GM04504 (cell line): ENCODE data around the gene PROX2.
A peak's percentile ranks its signal among the peaks of the same experiment; 100 is the strongest.

Source experiments
- DNase-seq: peaks from one replicate; pipeline ENCODE4 v3.0.0-alpha.2; 2012; ENCODE audit warnings: low read depth

PROX2 gene

GRCh38 chr14:74843653-74844052 is 32.3 kb downstream of the PROX2 start:
- DNase-seq, result peak; percentile 62

- no peak for DNase-seq
Observed at GRCh38 chr14:74841230-74842207, 34.4 kb downstream of the PROX2 start.

- DNase-seq, result no peak
Observed at GRCh38 chr14:74840603-74841030, 35.3 kb downstream of the PROX2 start.

- no peak for DNase-seq
Observed at GRCh38 chr14:74838166-74838565, 37.8 kb downstream of the PROX2 start.

GRCh38 chr14:74836251-74836960 is 39.5 kb downstream of the PROX2 start:
- DNase-seq, result no peak

- no peak for DNase-seq
Observed at GRCh38 chr14:74835645-74836250, 40.2 kb downstream of the PROX2 start.

- no peak for DNase-seq
Observed at GRCh38 chr14:74834692-74835392, 41.1 kb downstream of the PROX2 start.

GRCh38 chr14:74832849-74833248 is 43.1 kb downstream of the PROX2 start:
- DNase-seq, result no peak

GRCh38 chr14:74829251-74829650 is 46.7 kb downstream of the PROX2 start:
- DNase-seq, result no peak

GRCh38 chr14:74826574-74826973 is 49.4 kb downstream of the PROX2 start:
- DNase-seq, result no peak
